GM10847 (cell line): ENCODE measurements around the gene GSX2.

ENCODE experiments used
- POLR2A ChIP-seq: IDR thresholded peaks from 2 replicates; pipeline ENCODE4 v1.6.1; 2011; ENCODE audit not compliant: insufficient read length; ENCODE audit errors: extremely low read depth

GSX2 gene

DNA sequence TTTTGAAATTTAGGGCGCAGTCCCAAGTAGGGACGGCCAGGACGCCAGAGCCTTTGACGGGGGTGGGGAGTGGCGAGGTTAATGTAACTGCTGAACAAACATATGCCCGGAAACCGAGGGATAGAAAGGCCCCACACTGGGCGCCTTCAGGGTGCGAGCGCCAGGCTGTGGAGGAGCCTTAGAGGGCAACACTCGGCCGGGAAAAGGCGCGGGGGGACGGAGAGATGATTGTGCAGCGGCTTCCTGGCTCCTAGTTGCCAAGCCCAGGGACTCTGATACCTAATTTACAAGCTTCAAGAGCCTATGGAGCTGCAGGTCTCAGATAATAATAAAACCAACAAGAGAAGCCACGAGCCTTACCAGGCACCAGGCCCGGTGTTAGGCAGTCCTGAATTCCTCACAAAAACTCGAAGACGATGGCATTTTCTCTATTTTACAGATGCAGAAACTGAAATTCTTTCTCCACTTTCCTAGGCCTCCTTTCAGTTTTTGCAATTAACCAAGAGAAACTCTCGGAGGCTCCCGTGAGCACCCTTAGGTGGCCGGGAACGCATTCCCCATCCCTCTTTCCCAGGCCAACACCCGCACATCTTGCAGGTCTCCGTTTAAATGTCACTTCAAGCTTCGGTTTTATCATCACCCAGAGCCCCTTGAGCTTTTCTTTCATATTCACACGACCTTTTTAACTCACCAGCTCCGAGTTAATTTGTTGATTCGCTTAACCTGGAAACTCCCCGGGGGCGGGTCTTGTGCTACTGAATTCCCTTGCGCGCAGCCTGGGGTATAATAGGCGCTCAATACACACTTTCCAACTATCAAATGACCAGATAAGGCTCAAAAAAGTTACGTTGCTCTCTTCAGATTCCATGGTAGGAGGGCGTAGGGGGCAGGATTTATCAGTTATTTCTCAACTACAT is 6.4 kb upstream of the GSX2 start:
- no peak for TF ChIP-seq POLR2A

DNA sequence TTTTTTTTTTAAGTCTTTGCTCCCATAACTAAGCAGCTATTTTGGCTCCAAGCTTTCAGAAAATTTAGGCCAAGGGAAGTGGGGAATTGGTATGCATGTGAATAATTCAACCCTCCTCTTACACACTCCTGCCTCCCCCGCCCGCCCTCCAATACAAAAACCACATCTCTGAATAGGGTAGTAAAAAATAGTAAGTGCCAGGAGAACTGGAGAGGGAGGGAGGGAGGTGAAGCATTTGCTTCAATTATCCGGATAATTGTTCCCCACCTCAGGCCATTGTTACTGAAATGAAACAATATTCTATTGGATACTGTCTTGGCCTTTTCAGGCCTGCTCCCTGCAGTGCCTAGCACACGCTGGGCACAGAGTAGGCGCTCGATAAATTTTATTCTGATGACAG is 5.5 kb upstream of the GSX2 start:
- TF ChIP-seq POLR2A, result no peak

DNA sequence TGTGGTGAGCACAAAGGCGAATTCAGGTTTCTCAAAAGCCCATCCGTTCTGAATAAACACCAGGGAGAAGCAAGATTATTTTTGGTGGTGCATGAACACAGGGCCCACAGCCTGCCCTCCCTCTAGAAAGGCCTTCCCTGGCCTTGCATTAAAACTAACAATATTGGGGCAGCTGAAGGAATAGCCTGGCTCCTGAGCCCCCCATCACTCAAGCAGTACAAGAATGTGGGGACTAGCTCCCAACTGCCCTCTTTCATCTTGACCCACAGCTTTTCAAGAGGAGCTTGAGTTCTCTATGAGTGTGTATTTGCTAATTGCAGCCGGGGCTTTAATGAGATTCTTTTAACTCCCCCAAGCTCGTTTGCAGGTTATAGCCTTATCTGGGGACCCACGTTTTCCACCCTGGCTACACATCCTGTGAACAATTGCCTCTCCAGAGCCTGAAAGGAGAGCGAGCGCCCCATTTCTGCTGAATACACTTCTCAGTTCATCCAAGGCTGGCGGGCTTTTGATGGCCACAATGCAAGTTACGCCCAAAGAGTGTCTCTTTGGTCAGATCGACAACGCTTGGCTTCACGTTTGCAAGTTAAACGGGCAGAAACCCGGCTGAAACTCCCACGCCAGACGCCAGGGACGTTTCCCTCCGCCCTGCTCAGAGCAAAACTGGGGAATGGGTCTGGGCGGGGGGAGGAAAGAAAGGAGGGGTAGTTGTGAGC is 4.7 kb upstream of the GSX2 start:
- no peak for TF ChIP-seq POLR2A

DNA sequence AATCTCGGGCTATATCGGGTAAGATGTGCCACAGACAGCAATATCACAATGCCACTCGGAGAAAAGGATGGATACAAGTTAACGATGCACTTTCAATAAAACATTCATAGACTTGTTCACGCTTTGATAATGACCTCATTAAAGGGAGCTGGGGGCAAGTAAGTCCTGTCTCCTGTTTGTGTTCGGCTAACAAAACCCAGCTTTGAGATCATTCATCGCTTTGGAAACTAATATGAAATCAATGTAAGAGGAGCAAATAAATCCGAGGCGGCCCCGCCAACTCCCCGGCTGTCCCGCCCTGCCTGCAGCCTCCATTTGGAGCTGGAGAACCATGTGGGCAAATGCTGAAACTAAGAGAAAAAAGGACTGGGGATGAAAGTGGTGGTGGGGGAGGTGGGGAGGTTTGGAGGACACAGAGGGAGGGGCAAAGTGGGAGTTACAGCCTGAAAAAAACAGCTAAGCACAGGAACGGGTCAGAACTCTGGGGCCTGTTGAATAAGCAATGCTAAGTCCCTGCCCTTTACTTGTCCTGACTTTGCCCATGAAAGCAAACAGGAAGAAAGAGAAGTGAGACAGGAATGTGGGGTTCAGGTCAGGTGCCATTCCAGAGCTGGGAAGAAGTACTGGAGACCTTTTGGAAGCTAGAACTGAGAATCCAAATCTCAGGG is 3.5 kb upstream of the GSX2 start:
- TF ChIP-seq POLR2A, result no peak

DNA sequence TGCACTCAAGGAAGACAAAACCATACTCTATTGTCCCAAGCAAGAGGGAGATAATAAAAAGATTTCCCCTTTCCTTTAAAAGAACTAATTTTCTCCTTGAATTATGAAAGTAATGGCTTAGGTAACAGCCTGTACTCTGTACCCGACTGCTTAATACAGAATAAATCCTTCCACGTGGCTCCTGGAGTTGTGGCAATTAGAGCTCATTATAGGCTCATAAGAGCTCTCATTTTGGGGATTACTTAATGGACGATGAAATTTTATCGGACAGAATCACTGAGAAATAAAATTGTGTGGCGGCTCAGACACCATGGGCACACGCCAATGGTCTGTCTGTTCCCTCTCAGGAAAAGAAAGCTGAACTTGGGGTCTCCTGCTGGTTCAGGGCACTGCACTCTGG is 2.8 kb upstream of the GSX2 start:
- no peak for TF ChIP-seq POLR2A

DNA sequence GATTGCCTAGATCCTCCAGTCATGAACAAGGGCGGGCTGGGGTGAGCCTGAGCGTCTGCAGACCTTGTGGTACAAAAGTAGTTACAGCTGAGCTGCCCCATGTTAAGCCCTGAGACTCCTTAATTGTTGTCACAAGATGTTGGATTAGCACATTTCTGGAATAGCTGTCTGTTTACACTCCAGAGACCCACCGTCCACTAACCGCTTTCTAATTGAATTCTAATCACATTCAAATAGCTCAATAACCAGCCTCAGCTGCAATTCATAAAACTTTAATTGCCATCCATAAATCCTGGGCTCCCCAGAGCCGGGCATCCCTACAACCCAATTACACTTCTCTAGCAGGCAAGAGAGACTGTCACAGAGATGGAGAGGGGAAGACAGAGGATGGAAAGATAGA is 1.6 kb upstream of the GSX2 start:
- TF ChIP-seq POLR2A, result no peak

DNA sequence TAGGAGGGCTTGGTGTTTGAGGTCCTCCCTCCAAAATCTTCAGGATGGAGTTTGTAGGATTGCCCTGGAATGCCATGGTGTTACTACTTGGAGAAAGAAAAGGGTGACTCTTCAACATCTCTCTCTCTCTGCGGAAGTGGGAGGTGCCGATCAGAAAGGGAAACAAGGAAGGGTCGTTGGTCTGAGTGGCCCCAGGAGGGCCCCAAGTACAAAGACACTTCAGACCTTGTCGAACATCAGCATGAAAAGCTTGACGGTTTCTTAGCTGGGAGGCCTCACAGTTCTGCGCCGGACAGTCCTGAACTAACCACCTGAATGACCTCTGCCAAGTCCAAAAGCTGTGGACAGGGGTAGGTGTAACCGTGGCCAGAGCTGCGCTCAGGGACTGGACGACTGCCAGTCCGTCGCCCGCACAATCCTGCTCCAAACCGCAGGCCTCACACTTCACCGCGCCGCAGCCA is 646 bp upstream of the GSX2 start:
- no peak for TF ChIP-seq POLR2A

DNA sequence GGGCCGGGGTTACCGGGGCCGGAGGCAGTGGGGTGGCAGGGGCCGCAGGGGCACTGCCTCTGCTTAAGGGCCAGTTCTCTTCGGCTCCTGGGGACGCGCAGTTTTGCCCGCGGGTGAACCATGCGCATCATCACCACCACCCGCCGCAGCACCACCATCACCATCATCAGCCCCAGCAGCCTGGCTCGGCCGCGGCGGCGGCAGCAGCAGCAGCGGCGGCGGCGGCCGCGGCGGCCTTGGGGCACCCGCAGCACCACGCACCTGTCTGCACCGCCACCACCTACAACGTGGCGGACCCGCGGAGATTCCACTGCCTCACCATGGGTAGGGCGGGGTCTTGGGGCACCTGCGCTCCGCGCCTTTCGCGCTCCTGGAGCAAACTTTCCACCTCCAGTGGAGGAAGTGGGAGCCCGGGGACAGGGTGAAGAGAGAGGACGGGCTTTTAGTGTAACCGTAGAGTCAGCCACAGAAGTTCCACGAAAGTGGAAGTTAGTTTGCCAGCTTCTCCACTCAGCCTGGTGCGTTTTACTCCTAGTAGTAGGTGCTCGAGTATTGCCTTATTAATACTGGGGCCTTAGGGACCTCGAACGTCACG is 729 bp downstream of the GSX2 start:
- no peak for TF ChIP-seq POLR2A

DNA sequence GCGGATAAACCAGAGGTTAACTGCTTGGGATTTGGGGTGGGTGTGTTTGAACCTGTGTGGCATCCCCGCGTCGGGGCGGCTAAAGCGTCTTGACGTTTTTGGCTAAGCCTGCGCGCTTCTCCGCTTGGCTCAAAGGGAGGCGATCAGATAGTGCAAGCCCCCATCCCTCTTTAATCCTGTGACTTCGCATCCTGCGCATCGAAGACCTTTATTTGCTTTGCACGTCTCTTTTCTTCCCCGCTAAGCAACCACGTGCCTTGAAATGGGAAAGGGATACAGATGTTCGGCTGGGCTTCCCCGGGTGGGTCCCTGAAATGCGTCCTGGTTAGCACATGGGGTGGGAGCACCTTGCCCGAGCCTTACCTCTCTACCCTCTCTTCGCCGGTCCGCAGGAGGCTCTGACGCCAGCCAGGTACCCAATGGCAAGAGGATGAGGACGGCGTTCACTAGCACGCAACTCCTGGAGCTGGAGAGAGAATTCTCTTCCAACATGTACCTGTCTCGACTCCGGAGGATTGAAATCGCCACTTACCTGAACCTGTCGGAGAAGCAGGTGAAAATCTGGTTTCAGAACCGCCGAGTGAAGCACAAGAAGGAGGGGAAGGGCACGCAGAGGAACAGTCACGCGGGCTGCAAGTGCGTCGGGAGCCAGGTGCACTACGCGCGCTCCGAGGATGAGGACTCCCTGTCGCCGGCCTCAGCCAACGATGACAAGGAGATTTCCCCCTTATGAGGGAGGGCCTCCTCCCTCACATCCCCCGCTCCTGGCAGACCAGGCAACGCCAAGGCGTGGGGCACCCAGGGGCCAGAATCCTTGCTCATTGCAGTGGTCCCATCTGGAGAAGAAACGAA is 1.5 kb downstream of the GSX2 start:
- TF ChIP-seq POLR2A, result no peak

DNA sequence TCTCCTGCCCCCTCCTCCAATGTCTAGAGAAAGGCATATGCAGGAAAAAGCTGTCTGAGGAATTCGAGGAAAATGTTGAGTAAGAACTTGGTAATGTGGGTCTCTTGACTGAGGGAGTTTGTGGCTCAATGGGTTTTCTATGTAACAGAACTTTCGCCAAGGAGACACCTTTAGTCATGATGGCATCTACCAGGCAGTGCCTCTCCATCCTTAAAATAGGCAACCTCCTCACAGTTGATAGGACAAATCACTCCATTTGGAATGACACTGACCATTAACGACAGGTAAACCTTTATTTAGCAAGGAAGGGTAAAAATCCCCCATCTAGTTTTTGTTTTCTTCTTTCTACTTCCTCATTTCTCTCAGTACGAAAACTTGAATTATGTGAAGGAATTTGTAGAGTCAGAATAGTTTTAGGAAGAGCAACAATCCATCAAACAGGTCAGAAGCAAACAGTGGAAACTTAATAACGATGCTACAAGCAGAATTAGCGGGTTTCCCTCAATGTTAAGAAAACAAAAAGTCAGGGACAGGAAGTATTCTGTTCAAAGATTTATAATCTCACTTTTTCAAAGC is 2.7 kb downstream of the GSX2 start:
- TF ChIP-seq POLR2A, result no peak

DNA sequence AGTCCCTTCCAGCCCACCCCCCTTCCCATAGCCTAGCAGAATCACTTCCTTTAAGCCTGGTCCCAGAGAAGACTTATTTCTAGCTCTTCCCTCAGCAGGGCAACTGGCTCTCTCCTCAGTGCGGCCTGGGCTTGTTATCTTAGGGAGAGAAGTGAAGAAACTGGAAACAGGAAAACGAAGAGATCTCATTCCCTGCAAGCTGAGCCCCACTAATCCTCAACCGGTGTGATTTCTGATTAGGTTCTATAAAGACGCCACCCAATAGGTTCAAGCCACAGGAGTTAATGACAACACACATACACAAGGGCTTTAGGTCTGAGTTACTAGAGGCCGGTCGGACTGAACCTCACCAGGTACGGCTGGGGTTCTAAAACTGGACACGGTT is 3.2 kb downstream of the GSX2 start:
- no peak for TF ChIP-seq POLR2A

DNA sequence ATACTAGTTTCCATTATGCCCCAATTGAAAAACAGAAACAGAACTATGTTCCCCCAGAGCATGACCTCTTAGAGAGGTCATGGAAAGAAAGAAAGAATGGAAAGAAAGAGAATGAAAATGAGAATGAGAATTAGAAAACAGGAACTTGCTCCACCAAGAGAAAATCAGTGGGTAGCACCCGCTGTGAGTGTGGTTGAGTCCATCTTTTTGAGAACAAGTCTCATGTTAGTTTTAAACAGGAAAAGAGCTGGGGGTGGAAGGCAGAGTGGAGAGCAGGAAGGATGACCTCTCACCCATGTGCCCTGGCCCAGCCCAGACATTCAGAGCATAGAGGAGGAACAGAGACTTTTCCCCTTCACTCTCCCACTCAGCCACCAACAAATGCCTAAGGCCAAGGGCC is 4.9 kb downstream of the GSX2 start:
- TF ChIP-seq POLR2A, result no peak

DNA sequence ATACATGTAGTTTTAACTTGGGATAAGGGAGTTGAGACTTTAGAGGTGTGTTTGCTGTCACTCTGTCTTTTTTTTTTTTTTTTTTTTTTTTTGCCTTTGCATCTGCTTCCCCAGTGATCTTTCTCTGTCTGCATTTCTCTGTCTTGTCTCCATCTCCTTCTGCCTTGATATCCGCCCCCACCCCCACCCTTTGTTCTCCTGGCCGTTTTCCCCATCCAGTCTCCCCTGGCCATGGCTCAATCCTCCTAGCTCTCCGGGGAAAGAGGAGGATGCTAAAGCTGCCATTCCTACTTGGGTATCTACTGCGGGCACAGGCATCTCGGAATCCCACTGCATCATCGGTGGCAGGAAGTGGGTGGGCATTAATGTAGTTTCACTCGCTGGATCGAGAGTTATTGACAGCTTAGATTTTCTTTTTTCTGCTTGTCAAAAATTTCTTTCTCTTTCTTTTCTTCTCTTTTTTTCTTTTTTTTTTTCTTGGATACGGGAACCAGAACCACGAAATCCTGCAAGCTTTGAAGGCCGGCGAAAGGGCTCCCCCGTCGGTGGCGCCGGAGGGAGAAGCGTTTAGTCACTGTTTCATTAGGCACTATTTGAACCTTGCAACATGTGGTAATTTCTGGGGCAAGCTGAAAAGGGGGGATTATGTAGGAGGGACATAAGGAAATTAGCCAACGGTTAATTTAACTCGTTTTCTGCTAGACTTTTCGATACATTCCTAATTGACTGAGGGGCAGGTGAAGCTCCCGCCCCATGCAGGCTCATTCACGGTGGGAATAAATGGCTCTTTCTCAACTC is 8.2 kb downstream of the GSX2 start:
- TF ChIP-seq POLR2A, result no peak

DNA sequence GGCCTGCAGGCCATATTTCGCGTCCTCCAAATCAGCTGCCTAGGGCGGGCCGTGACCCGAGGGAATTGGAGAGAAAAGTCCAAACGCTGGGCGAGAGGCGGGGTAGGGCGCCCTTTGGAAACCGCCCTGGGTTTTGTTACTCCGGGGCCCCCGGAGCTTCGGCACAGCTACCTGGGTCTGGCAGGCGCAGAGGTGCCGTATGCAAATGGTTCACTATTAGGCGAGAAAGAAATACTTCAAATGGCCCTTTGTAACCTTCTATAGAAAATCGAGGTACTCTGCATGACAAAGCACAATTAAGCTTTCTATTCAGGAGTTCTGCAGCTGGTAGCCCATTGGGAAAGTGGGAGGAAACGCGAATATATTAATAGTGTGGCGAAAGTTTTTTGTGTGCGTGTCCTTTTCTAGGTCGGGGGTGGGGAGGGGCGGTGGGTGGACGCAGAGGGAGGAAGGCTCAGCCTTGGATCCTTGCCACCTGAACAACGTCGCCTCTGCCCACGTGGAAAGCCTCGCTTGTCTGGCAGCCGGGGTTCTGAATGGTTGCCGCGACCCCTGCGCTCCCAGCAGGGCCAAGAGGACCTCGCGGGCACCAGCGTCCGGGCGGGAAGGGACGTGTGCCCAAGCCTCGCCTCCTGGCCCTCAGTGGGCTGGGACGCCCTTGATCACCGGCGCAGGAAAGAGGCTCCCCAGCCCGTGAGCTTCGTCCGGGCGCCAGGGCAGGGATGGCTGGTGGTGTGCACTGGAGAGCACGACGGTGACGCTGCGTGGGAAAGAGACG is 9.5 kb downstream of the GSX2 start:
- TF ChIP-seq POLR2A, result no peak
